Tibial artery (tissue), 4 donors: ENCODE measurements around the gene PPA1.

ENCODE experiments used
- DNase-seq, 2 donors: peaks; one replicate each; pipeline ENCODE4 v3.0.0-alpha.2; 2019
- H3K27ac ChIP-seq, 2 donors: fragments of 200-600 bp; sonication (generic) in 1 of 2; 1 replicate in 1 of 2; 2 replicates in 1 of 2; pipeline ENCODE4 v1.5.1; 2018 to 2019; ENCODE audit warnings: mild to moderate bottlenecking in 1 of 2
- H3K27me3 ChIP-seq, 2 donors: fragments of 200-600 bp; sonication (generic) in 1 of 2; one replicate each; pipeline versions ENCODE4 v1.5.1 to v1.6.0; 2016 to 2019
- H3K36me3 ChIP-seq, 3 donors: fragments of 200-600 bp; sonication (generic) in 2 of 3; one replicate each; pipeline ENCODE4 v1.5.1; 2016 to 2019; ENCODE audit warnings: mild to moderate bottlenecking in 2 of 3
- H3K4me1 ChIP-seq, 4 donors: fragments of 200-600 bp; sonication (generic) in 2 of 4; 1 replicate in 3 of 4; 2 replicates in 1 of 4; pipeline ENCODE4 v1.5.1; 2016 to 2019
- H3K4me3 ChIP-seq, 2 donors: fragments of 200-600 bp; sonication (generic) in 1 of 2; 1 replicate in 1 of 2; 2 replicates in 1 of 2; pipeline ENCODE4 v1.5.1; 2018 to 2019; ENCODE audit warnings: mild to moderate bottlenecking in 2 of 2
- H3K9me3 ChIP-seq, 3 donors: fragments of 200-600 bp; sonication (generic) in 1 of 3; one replicate each; pipeline ENCODE4 v1.5.1; 2016 to 2019
- CTCF ChIP-seq, 2 experiments: fragments of 200-600 bp in 1 of 2; fragments of 450-650 bp in 1 of 2; IDR thresholded peaks; one replicate each; pipeline ENCODE4 v1.5.1; 2017 to 2019; ENCODE audit warnings: antibody characterized with exemption in 2 of 2, mild to moderate bottlenecking in 1 of 2, moderate library complexity in 1 of 2
- intact Hi-C: fragments of 100-400 bp; cut with DNase I; formaldehyde crosslinking; loops from one replicate; pipeline ENCODE4 v1.15.0; 2023; ENCODE audit warnings: low total_unique reads

Gene PPA1

GRCh38 chr10:70169011-70169410 is 64.2 kb downstream of the PPA1 start:
- intact Hi-C loops: no loop called here
- peak overlapping the region; percentile 91 to 94 for H3K27ac ChIP-seq

GRCh38 chr10:70167246-70167645 is 66.0 kb downstream of the PPA1 start:
- H3K36me3 ChIP-seq: no peaks in the 10 kb centered on the region
- no peak overlapping the region for H3K4me3 ChIP-seq
- intact Hi-C loops: no loop called here
- DNase-seq: no peak
- H3K27me3 ChIP-seq: no peaks in the 10 kb centered on the region
- H3K9me3 ChIP-seq: no peaks in the 10 kb centered on the region
- H3K27ac ChIP-seq: no peak overlapping the region
- no peak for TF ChIP-seq CTCF (IDR thresholded peaks at IDR 0.05)
- peaks cover 3 to 72% (median 36%) of the 10 kb centered on the region in 4 donors for H3K4me1 ChIP-seq

More at GRCh38 chr10:70169011-70169410, 64.2 kb downstream of the PPA1 start:
- Histone ChIP-seq H3K4me1 (peaks cover 0 to 55% (median 28%) of the 10 kb centered on the region in 4 donors), H3K4me3 (peak overlapping the region; percentile 70 to 87), H3K27me3 (no peaks in the 10 kb centered on the region), H3K36me3 (no peaks in the 10 kb centered on the region), H3K9me3 (no peaks in the 10 kb centered on the region)
- no peak for DNase-seq
- TF ChIP-seq CTCF (IDR thresholded peaks at IDR 0.05): no peak

GRCh38 chr10:70166394-70166793 is 66.8 kb downstream of the PPA1 start:
- Histone ChIP-seq H3K27ac (no peak overlapping the region), H3K9me3 (no peaks in the 10 kb centered on the region), H3K4me1 (peaks cover 3 to 77% (median 42%) of the 10 kb centered on the region in 4 donors), H3K27me3 (no peaks in the 10 kb centered on the region), H3K4me3 (no peak overlapping the region), H3K36me3 (peaks cover 0 to under 1% (median 0%) of the 10 kb centered on the region in 3 donors)
- intact Hi-C loops: no loop called here
- TF ChIP-seq CTCF (IDR thresholded peaks at IDR 0.05): no peak
- DNase-seq: no peak

GRCh38 chr10:70164163-70164562 is 69.1 kb downstream of the PPA1 start:
- H3K36me3 ChIP-seq: peaks cover 11 to 21% (median 16%) of the 10 kb centered on the region in 3 donors
- intact Hi-C loops: no loop called here
- no peak for DNase-seq
- no peaks in the 10 kb centered on the region for H3K9me3 ChIP-seq
- TF ChIP-seq CTCF (IDR thresholded peaks at IDR 0.05): no peak
- no peak overlapping the region for H3K4me3 ChIP-seq
- peaks cover 3 to 79% (median 38%) of the 10 kb centered on the region in 4 donors for H3K4me1 ChIP-seq
- H3K27me3 ChIP-seq: no peaks in the 10 kb centered on the region
- H3K27ac ChIP-seq: no peak overlapping the region

GRCh38 chr10:70163448-70163847 is 69.8 kb downstream of the PPA1 start:
- Histone ChIP-seq H3K9me3 (no peaks in the 10 kb centered on the region), H3K27me3 (no peaks in the 10 kb centered on the region), H3K4me3 (no peak overlapping the region), H3K4me1 (peaks cover 3 to 72% (median 32%) of the 10 kb centered on the region in 4 donors), H3K27ac (no peak overlapping the region), H3K36me3 (peaks cover 11 to 21% (median 16%) of the 10 kb centered on the region in 3 donors)
- TF ChIP-seq CTCF (IDR thresholded peaks at IDR 0.05): no peak
- DNase-seq: no peak
- intact Hi-C loops: no loop called here

- no peak for TF ChIP-seq CTCF (IDR thresholded peaks at IDR 0.05)
- Histone ChIP-seq H3K4me3 (no peak overlapping the region), H3K36me3 (peaks cover 11 to 27% (median 22%) of the 10 kb centered on the region in 3 donors), H3K4me1 (peaks cover 3 to 66% (median 29%) of the 10 kb centered on the region in 4 donors), H3K27ac (no peak overlapping the region), H3K27me3 (no peaks in the 10 kb centered on the region), H3K9me3 (no peaks in the 10 kb centered on the region)
- DNase-seq: no peak
- intact Hi-C loops: no loop called here
These were observed 70.4 kb downstream of the PPA1 start for GRCh38 chr10:70162892-70163201.
